ENCODE measurements around the gene MEF2B. TPM values are rescaled to one million over a fixed set of nuclear protein-coding genes. Genes with fewer than 3 reads are reported as not detected.
"Not testable (repeated sequence)": the region's sequence is repeated elsewhere in the genome, so short reads cannot be mapped to it uniquely, and the experiment has no call there.

The MEF2B gene
- total RNA-seq, 1 donor from 2014 or later, result not detected

DNA sequence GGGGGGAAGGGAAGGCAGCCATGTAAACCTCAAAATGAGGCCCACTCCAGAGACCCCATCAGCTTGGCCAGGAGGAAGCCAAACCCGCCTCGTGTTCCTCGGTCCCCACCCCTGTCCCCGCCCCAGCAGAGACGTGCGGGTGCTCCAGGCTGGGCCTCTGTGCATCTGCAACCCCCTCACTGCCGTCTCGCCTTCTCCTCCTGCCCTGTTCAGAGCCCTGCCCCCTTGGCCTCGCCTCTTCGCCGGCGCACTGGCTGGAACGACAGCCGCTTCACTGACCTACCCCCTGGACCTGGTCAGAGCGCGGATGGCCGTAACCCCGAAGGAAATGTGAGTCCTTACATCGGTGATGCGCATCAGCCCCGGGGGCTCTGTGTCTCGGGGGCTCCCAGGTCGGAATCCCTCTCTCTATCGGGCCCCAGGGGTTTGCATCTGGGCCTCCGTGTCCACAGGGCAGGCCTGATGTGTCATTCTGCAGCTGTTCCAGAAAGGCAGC, 64.0 kb downstream of the MEF2B start:
- no peak for FAIRE-seq
- no peak for DNase-seq (ENCODE audit: low spot score in 2 of 2)

- DNase-seq (ENCODE audit: low spot score in 2 of 2), result no peak
- no peak for FAIRE-seq
Observed at GRCh38 chr19:19105365-19106055, 64.6 kb downstream of the MEF2B start.

- FAIRE-seq, result no peak
- no peak for DNase-seq (ENCODE audit: low spot score in 2 of 2)
Observed at GRCh38 chr19:19103167-19103566, 66.9 kb downstream of the MEF2B start.

DNA sequence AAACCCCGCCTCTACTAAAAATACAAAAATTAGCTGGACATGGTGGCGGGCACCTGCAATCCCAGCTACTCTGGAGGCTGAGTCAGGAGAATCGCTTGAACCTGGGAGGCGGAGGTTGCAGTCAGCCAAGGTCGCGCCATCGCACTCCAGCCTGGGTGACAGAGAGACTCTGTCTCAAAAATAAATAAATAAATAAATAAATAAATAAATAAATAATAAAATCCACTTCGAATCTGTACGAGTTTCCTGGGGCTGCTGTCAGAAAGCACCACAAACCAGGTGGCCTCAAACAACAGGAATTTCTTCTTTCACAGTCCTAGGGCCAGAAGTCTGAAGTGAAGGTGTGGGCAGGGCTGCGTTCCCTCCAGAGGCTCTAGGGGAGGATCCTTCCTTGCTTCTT, 67.5 kb downstream of the MEF2B start:
- not testable (repeated sequence) for DNase-seq (ENCODE audit: low spot score in 2 of 2); FAIRE-seq

GRCh38 chr19:19101540-19101939, 68.5 kb downstream of the MEF2B start:
- no peak for DNase-seq (ENCODE audit: low spot score in 2 of 2)
- no peak for FAIRE-seq

GRCh38 chr19:19098703-19099632, 71.1 kb downstream of the MEF2B start:
- DNase-seq (ENCODE audit: low spot score in 2 of 2), result no peak
- no peak for FAIRE-seq

DNA sequence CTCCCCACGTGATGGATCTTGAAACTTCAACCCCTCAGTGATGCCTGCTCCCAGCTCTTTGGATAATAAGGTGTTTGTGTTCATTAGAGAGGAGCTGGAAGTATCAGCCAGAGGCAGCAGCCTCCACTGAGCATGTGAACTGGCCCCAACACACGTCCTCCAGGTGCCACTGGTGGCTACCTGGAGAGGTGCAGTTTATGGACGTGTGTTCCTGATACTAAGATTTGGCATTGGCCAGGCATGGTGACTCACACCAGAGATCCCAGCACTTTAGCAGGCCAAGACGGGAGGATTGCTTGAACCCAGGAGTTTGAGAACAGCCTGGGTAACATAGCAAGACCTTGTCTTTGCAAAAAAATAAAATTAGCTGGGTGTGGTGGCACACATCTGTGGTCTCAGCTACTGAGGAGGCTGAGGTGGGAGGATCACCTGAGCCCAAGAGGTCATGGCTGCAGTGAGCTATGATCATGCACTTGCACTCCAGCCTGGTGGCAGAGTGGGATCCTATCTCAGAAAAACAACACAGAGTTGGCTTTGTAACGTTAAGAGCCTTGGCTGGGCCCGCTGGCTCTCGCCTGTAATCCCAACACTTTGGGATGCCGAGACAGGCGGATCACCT, 71.9 kb downstream of the MEF2B start:
- FAIRE-seq, result no peak
- DNase-seq (ENCODE audit: low spot score in 2 of 2), result no peak

GRCh38 chr19:19096641-19097627, 73.1 kb downstream of the MEF2B start:
- DNase-seq (ENCODE audit: low spot score in 2 of 2), result no peak
- FAIRE-seq, result no peak

DNA sequence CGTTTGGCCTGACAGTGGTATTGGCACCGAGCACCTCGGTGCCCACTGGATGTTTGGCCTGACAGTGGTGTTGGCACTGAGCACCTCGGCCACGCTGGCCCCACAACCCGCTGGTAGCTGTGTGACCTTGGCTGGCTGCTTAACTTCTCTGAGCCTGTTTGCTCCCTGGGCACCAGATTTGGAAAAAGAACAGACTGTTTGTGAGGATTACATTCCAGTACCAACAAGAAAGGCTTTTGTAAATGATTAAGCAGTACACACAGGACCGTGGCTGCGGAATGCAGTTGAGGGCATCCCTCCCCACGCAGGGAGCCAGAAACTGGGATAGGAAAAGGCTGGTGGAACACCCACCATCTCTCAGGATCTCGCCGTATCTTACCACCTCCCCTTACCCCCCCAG, 74.4 kb downstream of the MEF2B start:
- FAIRE-seq (no peak), DNase-seq (ENCODE audit: low spot score in 2 of 2) (no peak)

Other genes starting within 250 kb of the MEF2B start
- 20.4 TPM for gene HOMER3, start 229.0 kb downstream of the MEF2B start, total RNA-seq
- 90.5 TPM for gene SUGP2, start 136.7 kb downstream of the MEF2B start, total RNA-seq
- 56.3 TPM for gene ARMC6, start 136.7 kb downstream of the MEF2B start, total RNA-seq
- 10.2 TPM for gene SLC25A42, start 106.3 kb downstream of the MEF2B start, total RNA-seq
- 8.6 TPM for gene TMEM161A, start 31.8 kb downstream of the MEF2B start, total RNA-seq
- gene BORCS8, start 21.9 kb upstream of the MEF2B start, total RNA-seq, result 28.1 TPM
- gene RFXANK, start 22.0 kb upstream of the MEF2B start, total RNA-seq, result 18.3 TPM
- gene NR2C2AP, start 33.2 kb upstream of the MEF2B start, total RNA-seq, result 9.0 TPM
- 162 TPM for gene NCAN, start 41.7 kb upstream of the MEF2B start, total RNA-seq
- 0.41 TPM for gene TM6SF2, start 103.0 kb upstream of the MEF2B start, total RNA-seq
- gene SUGP1, start 150.2 kb upstream of the MEF2B start, total RNA-seq, result 22.8 TPM
- gene MAU2, start 150.6 kb upstream of the MEF2B start, total RNA-seq, result 20.8 TPM
- gene GATAD2A, start 235.4 kb upstream of the MEF2B start, total RNA-seq, result 7.7 TPM

Measured in frontal cortex (tissue), 4 donors.